ENCODE measurements around the gene NMNAT2.
"Not testable (repeated sequence)": the region's sequence is repeated elsewhere in the genome, so short reads cannot be mapped to it uniquely, and the experiment has no call there.

Gene NMNAT2

DNA sequence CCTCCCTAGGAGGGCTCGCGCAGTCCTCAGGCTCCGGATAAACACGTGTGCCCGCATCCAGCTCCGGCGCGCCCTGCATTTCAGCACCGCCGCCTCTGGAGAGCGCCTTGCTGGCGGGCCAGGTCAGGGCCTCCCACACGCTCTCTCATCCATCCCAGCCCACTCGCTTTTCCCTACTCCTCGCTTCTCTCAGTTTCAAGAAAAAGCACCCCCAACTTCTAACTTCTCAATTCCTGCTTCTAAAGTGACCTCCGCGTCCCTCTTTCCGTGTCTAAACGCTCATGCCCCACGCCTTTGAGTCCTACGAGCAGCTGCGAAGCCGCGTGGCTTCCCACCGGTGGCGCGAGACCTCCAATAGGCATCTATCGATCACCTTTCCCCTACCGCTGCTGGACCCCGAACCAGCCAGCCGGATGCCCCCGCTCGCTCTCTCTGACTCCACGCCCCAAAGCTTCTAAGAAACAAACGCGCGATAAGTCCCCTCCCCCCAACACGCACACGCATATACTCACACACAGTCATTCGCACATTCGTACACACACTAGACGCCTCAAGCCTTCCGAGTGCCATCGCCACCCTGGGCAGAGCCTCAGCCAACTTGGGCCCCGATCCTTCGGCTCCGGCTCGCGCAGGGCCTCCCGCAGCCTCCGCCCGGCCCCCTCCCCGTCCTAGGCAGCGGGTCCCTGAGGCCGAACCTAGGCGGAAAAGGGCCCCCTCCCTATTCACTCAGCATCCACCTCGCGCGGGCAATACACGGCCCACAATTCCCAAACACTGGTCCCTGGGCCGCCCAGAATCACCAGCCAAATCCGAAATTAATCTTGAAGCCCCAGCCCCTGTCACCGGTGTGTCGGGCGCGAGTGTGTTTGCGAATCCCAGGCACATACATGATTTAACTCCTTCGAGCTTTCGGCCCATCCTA is 1.1 kb downstream of the NMNAT2 start:
- DNase-seq (ENCODE audit: low read depth in 2 of 2), result peak in 1 of 2 donors; percentile 10

DNA sequence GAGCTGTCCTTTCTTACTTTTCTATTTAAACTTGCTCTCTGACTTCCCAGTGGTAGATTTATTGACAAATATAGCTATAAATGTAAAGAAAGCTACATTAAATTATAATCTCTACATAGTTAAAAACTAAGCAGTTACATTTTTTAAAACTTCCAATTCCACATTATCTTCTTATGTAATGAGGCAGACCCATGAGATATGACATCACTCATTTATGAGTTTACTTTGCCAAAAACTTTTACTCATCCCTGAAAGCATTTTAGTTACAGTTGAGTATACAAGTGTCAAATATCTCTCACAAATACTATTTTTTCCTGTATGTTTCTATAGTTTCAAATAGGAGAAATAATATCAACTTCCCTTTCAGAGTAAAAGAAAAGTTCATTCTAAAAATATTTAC is 3.8 kb downstream of the NMNAT2 start:
- DNase-seq (ENCODE audit: low read depth in 2 of 2), result no peak

DNA sequence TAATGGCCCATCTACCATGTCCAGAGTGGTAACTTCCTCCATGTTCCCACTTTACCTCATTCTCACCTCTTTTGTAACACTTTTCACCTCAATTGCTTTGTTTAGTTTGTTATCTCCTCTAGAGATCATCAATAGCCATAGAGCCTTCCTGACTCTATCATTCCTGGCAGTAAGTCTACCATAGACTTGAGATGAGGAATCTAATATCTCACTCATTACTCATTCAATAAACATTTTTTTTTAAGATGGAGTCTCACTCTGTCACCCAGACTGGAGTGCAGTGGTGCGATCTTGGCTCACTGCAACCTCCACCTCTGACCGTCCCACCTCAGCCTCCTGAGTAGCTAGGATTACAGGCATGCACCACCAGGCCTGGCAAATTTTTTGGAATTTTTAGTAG is 7.1 kb downstream of the NMNAT2 start:
- no peak for DNase-seq (ENCODE audit: low read depth in 2 of 2)

DNA sequence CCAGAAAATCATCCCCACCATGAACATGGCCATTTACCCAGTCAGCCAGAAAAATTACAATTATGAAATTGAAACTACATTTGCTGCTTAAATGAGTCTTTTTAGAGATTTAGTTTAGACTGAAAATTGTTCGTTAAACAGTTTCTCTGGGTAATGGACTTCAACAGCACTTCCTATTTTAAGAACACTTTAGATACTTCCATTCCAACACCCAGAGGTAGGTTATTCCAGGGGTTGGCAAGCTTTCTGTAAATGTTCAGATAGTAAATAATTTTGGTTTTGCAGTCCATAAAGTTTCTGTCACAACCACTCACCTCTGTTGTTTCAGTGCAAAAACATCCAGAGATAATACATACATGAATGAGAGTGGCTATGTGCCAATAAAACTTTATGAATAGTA is 10.2 kb downstream of the NMNAT2 start:
- no peak for DNase-seq (ENCODE audit: low read depth in 2 of 2)

DNA sequence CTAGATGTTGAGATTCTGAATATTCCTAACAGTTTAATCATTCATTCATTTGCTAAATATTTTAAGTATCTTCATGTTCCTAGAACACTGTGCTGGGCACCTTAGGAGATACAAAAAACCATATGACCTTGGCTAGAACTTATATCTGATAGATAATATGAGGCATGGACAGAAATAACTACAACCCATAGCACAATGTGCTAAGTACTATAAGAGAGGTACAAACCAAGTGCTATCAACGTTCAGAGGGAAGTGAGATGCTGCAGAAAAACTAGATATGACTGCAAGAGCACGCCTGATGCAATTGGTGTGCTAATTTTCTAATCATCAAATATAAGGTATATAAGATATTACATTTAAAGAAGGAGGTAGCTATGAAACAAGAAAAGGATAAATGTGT is 10.7 kb downstream of the NMNAT2 start:
- DNase-seq (ENCODE audit: low read depth in 2 of 2), result no peak

DNA sequence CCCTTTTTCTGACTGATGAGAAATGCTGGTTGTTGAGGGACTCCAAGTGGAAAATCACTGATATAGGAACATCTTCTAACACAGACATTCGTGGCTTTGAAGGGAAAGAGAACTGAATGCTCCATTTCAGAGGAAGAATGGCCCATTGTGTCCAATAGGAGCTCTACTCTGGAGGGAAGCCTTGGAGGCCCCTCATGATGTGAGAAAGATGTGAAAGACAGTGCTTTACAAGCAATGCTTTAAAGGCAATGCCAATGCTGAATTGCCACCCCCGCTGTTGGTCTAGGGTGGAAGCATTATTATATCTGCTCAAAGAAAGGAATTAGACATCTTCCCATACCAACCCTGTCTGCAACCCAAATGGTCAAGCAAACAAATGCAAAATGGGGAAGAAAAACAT is 13.7 kb downstream of the NMNAT2 start:
- no peak for DNase-seq (ENCODE audit: low read depth in 2 of 2)

DNA sequence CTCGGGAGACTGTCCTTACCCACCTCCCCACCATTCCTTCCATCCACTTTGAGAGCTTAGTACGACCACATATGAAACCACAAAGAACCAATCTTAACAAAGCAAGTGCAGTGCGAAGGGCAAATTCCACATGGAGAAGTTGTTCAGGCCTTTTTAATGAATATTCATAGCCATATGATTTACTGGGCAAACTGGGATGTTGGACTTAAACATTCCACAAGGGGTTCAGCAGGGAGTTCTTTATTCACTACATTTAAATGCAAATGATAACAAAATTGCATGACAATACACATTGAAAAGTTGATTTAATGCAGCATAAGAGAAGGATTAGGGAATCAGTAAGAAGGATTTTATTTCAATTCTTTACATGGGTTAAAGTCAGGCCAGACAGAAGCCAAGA is 14.7 kb downstream of the NMNAT2 start:
- no peak for DNase-seq (ENCODE audit: low read depth in 2 of 2)

DNA sequence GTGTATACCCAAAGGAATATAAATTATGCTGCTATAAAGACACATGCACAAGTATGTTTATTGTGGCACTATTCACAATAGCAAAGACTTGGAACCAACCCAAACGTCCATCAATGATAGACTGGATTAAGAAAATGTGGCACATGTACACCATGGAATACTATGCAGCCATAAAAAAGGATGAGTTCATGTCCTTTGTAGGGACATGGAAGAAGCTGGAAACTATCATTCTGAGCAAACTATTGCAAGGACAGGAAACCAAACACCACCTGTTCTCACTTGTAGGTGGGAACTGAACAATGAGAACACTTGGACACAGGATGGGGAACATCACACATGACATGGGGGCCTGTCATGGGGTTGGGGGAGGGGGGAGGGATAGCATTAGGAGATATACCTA is 16.6 kb downstream of the NMNAT2 start:
- not testable (repeated sequence) for DNase-seq (ENCODE audit: low read depth in 2 of 2)

DNA sequence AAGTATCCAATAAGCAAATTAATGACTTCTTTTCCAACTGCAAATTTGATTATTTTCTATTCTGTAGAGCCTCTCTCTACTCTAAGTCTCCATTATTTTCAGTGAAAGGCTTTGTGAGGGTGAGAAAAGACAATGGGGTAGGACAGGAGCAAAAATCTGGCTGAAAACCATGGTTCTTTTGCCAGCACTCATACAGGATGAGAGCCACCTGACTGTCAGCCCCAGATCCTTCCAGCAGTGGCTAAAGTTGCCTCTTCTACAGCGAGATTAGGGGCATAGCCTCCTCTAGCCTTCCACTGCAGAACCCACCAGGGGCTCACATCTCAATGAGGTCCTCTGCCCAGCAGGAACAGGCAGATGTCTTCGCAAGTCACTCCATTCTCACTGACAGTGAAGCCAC is 23.7 kb downstream of the NMNAT2 start:
- DNase-seq (ENCODE audit: low read depth in 2 of 2), result no peak

DNA sequence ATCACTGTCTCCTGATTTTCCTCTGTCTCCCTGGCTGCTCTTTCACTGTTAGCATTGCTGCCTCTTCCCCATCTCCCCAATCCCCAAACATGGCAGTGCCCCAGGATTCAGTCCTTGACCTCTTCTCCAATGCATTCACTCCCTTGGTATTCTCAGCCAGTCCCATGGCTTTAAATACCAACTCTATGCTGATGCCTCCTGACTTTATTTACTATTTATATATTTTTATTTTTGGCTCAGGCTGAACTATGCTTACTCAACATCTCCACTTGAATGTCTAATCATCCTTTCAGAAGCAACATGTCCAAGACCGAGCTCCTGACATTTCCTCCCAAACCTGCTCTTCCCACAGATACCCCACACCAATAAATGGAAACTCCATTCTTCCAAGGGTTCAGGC is 26.3 kb downstream of the NMNAT2 start:
- no peak for DNase-seq (ENCODE audit: low read depth in 2 of 2)

DNA sequence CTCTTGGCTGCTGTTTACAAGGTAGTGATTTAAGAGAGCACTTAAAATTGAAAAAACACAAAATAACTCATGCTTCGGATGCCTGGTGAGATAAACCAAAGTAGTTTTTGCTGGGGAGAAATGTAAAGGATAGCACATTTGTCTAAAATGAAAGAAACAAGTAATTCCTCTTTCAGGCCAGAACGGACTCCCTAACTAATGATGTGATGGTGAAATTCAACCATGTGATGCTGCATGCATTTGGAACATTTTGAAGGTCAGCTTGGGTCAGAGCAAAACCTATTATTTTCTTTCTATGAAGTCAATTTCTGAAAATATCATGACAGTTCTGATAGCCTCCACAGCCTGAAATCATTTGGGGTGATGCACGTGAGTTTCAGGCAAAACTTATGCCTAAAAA is 27.6 kb downstream of the NMNAT2 start:
- DNase-seq (ENCODE audit: low read depth in 2 of 2), result no peak

DNA sequence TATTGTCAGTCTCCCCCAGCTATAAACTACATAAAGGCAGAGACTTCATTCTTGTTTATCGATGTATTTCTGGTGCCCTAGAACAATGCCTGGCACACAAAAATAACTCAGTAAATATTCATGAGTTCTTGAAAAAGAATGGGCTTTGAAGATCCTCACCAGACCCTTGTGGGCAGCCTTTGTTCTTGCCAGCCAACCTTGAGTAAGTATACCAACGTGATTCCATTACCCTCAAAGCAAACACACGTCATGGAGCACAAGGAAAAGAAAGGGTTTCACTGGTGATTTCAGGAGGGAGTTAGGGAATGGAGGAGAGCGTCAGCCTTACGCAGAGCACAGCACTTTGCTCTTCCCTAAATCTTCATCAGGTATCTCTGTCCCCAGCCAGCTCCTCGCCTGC is 29.4 kb downstream of the NMNAT2 start:
- no peak for DNase-seq (ENCODE audit: low read depth in 2 of 2)

DNA sequence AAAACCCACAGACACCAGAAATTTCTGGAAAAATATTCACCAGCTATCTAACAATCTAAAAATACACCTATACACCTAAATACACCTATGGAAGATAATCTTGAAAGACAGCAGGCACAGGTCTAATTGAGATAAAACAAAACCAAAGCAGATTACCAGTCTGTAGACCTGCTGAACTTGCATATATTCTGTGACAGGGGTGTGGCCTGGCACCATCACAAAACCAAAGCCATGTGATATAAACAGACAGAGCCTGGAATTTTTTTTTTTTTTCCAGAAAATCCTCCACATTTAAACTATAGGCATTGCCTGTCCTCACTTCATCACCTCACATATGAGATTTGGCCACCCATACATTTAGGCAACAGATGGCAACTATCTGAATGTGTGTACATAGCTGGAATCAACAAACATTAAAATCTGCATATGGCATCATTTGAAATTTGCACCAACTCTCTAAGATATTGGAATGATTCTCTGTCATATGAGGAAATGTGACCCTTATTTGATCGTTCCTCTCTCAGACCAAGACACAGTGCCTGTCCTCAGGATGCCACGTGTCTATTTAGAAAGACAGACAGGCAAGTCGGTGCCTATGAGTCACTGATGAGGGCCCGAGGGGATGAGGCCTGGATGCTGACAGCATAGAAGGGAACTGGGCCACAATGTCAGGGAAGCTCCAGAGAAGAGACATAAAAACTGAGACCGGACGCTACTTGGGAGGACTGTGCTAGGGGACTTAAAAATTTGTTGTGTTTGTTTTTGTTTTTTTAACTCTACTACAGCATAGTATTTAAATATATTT is 32.6 kb downstream of the NMNAT2 start:
- DNase-seq (ENCODE audit: low read depth in 2 of 2), result no peak

DNA sequence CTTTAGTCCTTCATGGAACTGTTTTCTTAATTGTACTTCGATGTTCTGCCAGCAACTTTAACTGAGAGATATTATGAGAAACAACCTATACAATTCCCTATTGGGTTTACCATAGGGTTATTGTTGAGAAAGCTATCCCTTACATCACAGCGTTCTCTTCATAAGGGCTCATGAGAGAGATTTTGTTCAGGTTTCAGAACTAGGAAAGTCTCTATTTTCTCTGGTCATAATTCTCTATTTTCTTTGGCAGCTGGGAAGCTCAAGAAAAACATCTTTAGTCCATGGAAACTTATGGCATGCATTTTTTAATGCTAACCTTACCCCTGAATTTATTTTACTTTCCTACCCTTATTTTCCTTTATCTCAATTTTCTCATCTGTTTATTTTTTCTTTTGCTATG is 38.2 kb downstream of the NMNAT2 start:
- no peak for DNase-seq (ENCODE audit: low read depth in 2 of 2)

DNA sequence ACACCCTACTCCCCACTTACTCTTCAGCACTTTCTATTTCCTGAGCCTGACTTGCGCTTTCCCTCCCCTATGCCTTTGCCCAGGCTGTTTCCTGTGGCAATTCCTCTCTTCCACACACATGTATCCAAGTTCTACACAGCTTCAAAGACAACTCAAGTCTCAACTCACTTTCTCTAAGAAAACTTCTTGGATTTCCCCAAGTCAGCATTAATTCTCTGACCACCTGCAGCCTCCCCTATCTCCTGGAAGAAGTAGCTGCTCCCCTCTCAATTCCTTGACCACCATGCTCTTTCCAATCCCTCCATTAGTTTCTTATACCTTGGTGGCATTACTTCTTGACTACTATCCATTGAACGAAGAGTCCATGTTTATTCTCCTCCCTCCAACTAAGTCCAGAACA is 42.8 kb downstream of the NMNAT2 start:
- DNase-seq (ENCODE audit: low read depth in 2 of 2), result no peak

DNA sequence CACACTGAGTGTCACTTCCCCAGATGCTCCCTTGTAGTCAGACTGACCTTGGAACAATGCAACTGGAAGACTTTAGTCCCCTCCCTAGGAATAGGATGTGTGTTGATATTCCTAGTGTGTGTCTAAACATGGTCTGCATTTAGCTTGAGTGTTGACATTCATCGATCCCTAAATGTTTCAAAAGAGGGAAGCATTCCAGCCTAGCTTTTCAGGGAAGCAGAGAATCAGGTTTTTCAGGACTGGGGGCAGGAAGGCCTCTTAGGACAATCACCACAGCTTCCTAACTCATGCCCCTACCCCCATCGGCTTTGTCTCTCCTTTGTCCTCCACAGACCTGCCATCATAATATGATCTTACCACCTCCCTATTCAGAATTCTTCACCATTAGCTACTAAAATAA is 43.4 kb downstream of the NMNAT2 start:
- no peak for DNase-seq (ENCODE audit: low read depth in 2 of 2)

DNA sequence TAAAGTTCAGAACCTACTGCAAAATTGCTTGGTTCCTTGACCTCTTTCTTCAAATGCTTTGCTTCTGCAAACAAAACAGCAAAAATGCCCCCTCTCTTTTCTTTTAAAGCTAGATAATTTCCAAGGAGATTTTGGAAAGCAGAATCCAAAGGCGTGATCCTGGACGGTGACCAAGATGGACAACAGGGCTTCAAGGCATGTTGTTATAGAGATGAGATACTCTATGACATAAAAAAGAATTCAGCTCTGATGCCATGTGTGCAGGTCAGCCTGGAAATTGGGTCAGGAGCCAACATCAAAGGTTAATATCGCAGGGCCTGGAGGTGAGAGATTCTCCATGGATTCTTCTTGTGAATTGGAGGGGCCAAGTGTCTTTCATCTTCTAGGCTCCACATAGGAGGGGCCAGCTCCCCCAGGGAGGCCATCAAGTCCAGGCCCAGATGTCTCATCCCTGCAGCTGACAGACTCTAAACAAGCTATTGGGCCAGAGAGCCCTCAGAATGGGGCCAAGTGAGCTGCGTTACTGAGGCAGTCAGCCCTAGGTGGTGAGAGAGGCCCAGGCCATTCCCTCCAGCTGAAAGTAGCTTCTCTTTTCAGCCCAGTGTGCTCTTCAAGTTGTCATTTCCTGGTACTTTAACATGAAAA is 45.5 kb downstream of the NMNAT2 start:
- no peak for DNase-seq (ENCODE audit: low read depth in 2 of 2)

DNA sequence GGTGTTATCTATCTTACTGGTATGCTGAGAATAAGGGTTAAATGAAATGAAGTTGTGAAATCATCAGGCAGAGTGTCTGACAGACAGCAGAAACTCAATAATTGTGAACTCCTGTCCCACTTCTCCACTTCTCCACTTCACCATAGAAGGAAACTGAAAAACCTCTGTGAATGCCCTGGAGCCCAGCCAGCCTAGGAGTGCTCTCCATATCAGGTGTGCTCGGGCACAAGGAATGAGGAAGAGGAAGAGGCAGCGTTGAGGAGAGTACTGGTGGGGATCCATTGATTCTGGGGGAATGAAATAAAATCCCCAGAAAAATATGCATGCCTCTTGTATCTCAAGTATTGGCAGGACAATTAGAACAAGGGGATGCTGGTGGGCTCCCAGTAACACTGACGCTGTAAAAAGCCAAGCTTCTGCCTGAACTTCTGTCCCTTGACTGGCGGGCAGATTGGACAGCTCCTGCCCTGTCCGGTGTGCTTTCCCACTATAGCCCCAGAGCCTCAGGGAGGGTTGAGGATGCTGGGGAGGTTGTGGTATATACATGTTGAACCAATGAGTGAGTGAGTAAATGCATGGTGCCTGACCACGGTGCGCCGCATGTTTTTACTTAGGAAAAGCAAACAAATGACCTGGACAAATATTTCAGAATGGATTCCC is 47.7 kb downstream of the NMNAT2 start:
- DNase-seq (ENCODE audit: low read depth in 2 of 2), result no peak

DNA sequence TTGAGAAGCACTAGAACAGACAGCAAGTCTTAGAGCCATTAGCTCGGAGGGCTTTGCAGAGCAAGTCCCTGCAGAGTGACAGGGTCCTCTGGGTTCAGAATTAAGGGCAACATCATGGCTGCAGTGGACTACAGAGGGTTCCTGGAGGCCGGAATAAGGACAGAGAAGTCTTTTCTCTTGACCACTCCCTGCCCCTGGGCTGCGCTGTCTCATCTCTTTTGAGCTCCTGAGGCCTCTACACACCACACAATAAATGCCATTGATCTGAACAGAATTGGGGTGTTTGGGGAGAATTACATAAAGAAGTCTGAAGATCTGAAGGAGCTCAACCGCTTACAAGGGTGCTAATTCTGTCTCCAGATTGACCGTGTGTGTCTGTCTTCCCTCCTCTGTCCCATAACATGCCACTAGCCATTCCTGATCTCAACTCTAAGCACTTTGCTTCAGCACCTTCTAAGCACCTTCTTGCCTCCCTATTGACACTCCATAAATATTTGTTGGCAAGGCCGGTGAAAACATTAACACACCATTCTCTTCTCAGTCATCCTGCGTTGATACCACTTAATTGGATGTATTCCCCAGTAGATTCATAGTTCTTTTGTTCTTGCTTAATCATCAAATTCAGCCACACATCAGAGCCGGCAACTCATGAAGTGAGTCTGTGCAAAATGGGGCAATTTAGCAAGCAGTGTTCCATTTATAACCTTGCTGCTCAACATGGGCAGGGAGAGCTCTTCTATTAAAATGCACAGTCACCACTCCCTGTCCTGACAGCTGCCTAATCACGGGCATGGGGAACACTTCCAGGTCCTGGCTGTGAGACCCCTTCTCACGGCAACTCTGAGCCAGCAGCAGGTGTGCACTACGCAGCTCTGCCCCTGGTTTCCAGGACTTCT is 49.7 kb downstream of the NMNAT2 start:
- no peak for DNase-seq (ENCODE audit: low read depth in 2 of 2)

DNA sequence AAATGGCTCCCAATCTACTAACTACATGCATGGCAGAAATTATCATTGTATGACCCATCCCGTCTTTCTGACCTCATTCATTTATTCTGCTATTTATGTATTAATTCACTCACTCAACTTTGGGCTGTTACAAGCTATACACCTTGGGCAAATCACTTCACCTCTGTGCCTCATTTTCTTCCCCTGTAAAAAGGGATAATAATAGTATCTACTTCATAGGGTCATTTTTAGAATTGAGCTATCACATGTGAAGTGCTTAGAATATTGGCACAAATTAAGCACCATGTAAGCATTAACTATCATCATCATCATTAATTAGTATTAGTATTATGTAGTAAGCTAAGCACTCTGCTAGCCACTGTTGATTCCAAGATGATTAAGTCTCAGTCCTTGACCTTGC is 52.1 kb downstream of the NMNAT2 start:
- no peak for DNase-seq (ENCODE audit: low read depth in 2 of 2)

DNA sequence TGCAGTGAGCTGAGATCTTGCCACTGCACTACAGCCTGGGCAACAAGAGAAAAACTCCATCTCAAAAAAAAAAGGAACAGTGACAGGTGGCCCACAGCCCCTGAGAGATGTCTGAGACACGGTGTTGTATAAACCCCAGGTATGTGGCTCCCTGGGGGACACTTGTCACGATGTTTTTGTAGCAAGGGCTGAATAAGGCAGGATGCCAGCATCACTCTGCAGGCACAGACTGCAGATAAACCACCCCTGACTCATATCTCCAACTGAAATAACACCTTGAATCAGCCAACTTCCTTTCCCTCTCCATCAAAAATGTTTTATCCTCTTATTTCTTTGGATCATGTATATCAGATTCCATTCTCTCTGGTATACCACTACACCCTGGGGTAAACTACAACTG is 52.5 kb downstream of the NMNAT2 start:
- DNase-seq (ENCODE audit: low read depth in 2 of 2), result no peak

Data from activated CD4-positive, alpha-beta T cell treated with anti-CD3 and anti-CD28 coated beads for 24 hours (primary cell).